Naive thymus-derived CD8-positive, alpha-beta T cell (primary cell): Measurements from ENCODE around the gene CCDC88A. TPM values are rescaled to one million over a fixed set of nuclear protein-coding genes. Genes with fewer than 3 reads are reported as not detected.
"Not testable (repeated sequence)": the region's sequence is repeated elsewhere in the genome, so short reads cannot be mapped to it uniquely, and the experiment has no call there.

ENCODE experiments used
- ATAC-seq, 2 donors: fragments of 150-1000 bp; cut with Tn5 transposase in 1 of 2; sonication (Bioruptor Pico), chemical (Tn5 transposase) in 1 of 2; 1 replicate in 1 of 2; 2 replicates in 1 of 2; pipeline ENCODE4 v1.10.0; 2021; ENCODE audit warnings: mild to moderate bottlenecking in 2 of 2, moderate library complexity in 2 of 2
- POLR2A ChIA-PET: fragments of 350-600 bp; sonication (Branson Sonifier 250); formaldehyde crosslinking; loops from one replicate; lab custom pipeline; 2021; ENCODE audit warnings: antibody characterized with exemption; lab: Charles Lee
- DNase-seq, 10 donors: peaks; one replicate each; pipeline versions ENCODE4 v3.0.0 to v3.0.0-alpha.2; 2020 to 2022
- H3K27ac Mint-ChIP-seq, 10 donors: one replicate each; pipeline ENCODE4 v1.8.0; 2020 to 2022; ENCODE audit warnings: mild to moderate bottlenecking in 10 of 10, mixed read lengths in 10 of 10, moderate library complexity in 4 of 10, inconsistent platforms in 1 of 10
- H3K27me3 Mint-ChIP-seq, 5 donors: one replicate each; pipeline ENCODE4 v1.8.0; 2021 to 2022; ENCODE audit warnings: mixed read lengths in 5 of 5
- H3K36me3 Mint-ChIP-seq, 3 donors: one replicate each; pipeline ENCODE4 v1.8.0; 2020 to 2022; ENCODE audit warnings: mixed read lengths in 3 of 3, mild to moderate bottlenecking in 2 of 3, inconsistent platforms in 1 of 3
- H3K4me1 Mint-ChIP-seq, 4 donors: one replicate each; pipeline ENCODE4 v1.8.0; 2021 to 2022; ENCODE audit warnings: mixed read lengths in 4 of 4
- H3K4me3 Mint-ChIP-seq, 10 donors: one replicate each; pipeline ENCODE4 v1.8.0; 2020 to 2022; ENCODE audit warnings: mild to moderate bottlenecking in 10 of 10, mixed read lengths in 10 of 10, moderate library complexity in 6 of 10, inconsistent platforms in 1 of 10
- H3K9me3 Mint-ChIP-seq, 9 donors: one replicate each; pipeline ENCODE4 v1.8.0; 2020 to 2022; ENCODE audit warnings: mixed read lengths in 9 of 9, mild to moderate bottlenecking in 3 of 9, inconsistent platforms in 1 of 9, moderate library complexity in 1 of 9
- polyA plus RNA-seq, 3 donors: library from polyadenylated mRNA; unstranded; fragments of 300-500 nt; fragmentation: Illumina TruSeq; gene quantifications; one replicate each; pipeline ENCODE4 v1.2.3, GENCODE V29; 2021
- total RNA-seq, 8 experiments: library from RNA in 2 of 8; stranded (reverse) in 2 of 8; gene quantifications; one replicate each; pipeline ENCODE4 v1.2.3 and lab custom pipeline; 2021 to 2026

The CCDC88A gene
- total and polyA plus RNA-seq, 5 experiments from 2014 or later, result 0.87 to 26.1 (median 5.0) TPM

DNA sequence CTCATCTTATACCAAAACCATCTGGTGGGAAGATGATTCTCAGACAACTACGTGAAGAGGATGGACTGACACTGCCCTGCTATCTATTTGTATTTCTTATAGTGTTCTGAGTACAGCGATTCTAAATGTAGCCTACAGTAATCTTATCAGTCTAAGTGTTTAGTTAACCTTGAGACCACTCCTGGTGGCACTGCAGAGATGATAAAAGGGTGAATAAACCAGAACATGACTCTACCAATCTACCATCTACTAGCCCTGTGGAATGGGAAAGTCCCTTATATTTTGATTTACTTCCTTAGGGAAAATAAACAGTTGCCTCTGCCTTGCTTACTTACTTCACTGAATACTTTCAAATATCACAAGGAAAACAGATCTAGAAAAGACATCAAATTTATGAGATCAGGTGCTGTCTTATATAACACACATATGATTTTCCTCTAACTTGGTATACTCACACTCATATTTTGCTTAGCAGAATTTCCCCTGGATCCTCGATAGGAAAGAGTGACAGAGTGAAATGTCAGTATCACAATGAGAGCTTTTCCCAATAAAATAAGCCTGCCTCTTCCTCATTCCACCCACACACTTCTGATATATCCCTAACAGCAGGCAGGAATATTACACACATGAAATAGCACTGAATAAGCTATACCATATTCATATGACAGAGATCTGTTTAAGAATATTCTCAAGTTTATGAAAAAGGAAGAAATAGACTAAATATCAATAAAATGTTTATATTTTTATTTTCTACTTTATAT is 92.0 kb downstream of the CCDC88A start:
- no peak for DNase-seq
- Mint-ChIP-seq H3K9me3 (peaks cover 0 to 9% (median 0%) of the 10 kb centered on the region in 9 donors), H3K27me3 (no peaks in the 10 kb centered on the region), H3K36me3 (peaks cover 22 to 28% (median 25%) of the 10 kb centered on the region in 3 donors), H3K4me1 (no peaks in the 10 kb centered on the region), H3K4me3 (no peak overlapping the region), H3K27ac (no peak overlapping the region)
- POLR2A ChIA-PET, result no interaction called here
- no peak for ATAC-seq

DNA sequence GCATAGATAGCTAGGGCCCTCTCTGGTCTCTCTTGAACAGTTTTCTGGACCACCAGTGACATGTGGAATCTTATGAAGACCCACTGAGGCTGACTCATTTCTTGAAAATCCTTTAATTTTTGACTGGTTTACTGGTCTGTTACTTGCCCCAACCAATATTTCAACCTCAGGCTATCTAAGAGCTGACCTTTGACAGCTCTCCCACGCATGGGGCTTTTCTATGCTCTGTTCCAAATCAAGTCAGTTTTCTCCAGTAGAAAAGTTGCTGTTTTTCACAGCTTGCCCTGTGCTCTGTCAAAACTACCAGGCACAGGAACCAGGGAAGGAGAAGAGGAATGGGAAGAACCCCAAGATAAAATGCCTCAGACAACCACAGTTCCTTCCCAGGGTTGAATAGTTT is 104.7 kb downstream of the CCDC88A start:
- POLR2A ChIA-PET, result no interaction called here
- DNase-seq, result no peak
- ATAC-seq, result no peak
- no peaks in the 10 kb centered on the region for H3K9me3 Mint-ChIP-seq
- H3K36me3 Mint-ChIP-seq, result peaks cover 0 to 36% (median 8%) of the 10 kb centered on the region in 3 donors
- H3K4me3 Mint-ChIP-seq, result no peak overlapping the region
- no peaks in the 10 kb centered on the region for H3K4me1 Mint-ChIP-seq
- peak overlapping the region in 1 of 10 donors; percentile 29 for H3K27ac Mint-ChIP-seq
- no peaks in the 10 kb centered on the region for H3K27me3 Mint-ChIP-seq

DNA sequence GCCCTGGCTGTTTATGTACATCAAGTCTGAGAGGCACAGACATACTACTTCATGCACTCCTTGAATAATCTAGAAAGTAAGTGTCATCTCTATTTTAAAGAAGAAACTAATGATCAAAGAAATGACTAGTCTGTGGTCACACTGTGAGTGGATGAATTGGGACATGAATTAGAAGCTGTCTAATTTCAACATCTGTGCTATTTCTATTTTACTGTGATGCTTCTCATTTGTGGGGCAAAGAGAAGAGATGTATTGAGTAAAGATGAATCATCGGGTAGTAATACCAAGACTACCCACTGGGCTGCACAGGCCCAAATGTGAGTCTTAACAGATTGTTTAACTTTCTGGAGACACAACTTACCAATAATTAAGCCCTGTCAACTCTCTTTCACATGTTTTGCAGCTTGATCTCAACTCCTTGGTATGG is 108.2 kb downstream of the CCDC88A start:
- Mint-ChIP-seq H3K36me3 (peaks cover 0 to 36% (median 8%) of the 10 kb centered on the region in 3 donors), H3K27me3 (no peaks in the 10 kb centered on the region), H3K9me3 (no peaks in the 10 kb centered on the region), H3K27ac (no peak overlapping the region), H3K4me1 (no peaks in the 10 kb centered on the region), H3K4me3 (no peak overlapping the region)
- POLR2A ChIA-PET, result no interaction called here
- no peak for DNase-seq
- ATAC-seq, result peak in 1 of 2 donors; percentile 39

DNA sequence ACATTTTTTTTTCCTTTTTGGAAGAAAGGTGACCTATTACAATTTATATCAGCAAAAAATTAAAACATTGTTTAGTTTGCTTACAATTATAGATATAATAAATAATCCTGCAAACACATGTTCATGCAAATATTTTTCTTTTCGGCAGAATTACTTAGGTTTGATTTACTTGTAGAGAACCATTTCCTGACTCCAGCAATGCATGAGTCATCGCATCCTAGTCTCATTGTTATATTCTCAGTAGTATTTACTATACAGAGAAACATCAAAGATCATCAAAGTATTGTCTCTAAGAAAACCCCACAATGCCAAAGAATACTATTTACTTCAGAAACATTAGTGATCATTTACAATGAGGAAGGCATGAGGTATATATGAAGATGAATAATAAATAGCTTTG is 110.2 kb downstream of the CCDC88A start:
- Mint-ChIP-seq H3K4me1 (no peaks in the 10 kb centered on the region), H3K27ac (no peak overlapping the region), H3K9me3 (no peaks in the 10 kb centered on the region), H3K36me3 (peaks cover 0 to 27% (median 2%) of the 10 kb centered on the region in 3 donors), H3K27me3 (no peaks in the 10 kb centered on the region), H3K4me3 (no peak overlapping the region)
- POLR2A ChIA-PET, result interaction anchor here (0.7 kb wide), 1 partner anchor 16 kb away, joined by 3 read pairs; no protein-coding TSS in a partner anchor
- no peak for DNase-seq
- no peak for ATAC-seq

DNA sequence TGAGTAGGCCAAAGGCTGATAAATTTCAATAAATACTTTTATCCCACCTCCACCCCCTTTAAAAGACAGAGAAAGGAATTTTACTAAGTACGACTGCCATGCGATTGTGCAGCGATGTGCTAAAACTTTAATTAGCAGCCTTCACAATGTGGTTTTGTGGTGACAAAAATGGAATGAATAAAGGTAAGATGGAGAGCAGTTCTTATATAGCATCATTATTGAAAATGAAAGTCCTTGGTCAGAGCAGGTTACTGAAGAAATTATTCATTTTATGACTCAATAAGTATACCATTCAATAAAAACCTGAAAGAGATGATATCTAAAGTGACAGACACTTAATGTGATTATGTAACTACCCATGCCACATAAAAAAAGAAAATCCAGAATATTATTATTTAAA is 117.4 kb downstream of the CCDC88A start:
- H3K4me3 Mint-ChIP-seq, result no peak overlapping the region
- no peaks in the 10 kb centered on the region for H3K9me3 Mint-ChIP-seq
- ATAC-seq (no peak), DNase-seq (no peak)
- peaks cover 0 to 3% (median 2%) of the 10 kb centered on the region in 3 donors for H3K36me3 Mint-ChIP-seq
- no peak overlapping the region for H3K27ac Mint-ChIP-seq
- no peaks in the 10 kb centered on the region for H3K27me3 Mint-ChIP-seq
- peaks cover 0 to 3% (median 0%) of the 10 kb centered on the region in 4 donors for H3K4me1 Mint-ChIP-seq
- POLR2A ChIA-PET, result no interaction called here

DNA sequence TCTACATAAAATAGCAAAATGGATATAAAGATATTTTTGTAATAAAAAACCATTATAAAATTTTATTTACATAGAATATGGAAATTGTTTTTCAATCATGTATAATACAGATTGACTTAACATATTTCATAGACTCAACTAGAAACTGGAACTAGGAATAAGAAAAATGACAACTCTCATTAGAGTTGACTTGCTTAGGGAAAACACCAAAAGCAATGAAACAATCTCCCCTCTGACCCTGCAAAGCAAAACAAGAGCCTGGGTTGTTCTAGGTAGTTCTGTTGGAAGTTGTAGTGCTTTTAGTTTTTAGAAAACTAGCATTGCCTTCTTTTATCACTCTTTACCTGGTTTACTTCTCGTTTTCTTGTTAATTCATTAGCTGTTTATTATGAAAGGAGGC is 118.4 kb downstream of the CCDC88A start:
- no peak for ATAC-seq
- no peaks in the 10 kb centered on the region for H3K9me3 Mint-ChIP-seq
- POLR2A ChIA-PET, result no interaction called here
- peaks cover 0 to 3% (median 0%) of the 10 kb centered on the region in 4 donors for H3K4me1 Mint-ChIP-seq
- no peaks in the 10 kb centered on the region for H3K27me3 Mint-ChIP-seq
- no peak overlapping the region for H3K4me3 Mint-ChIP-seq
- H3K36me3 Mint-ChIP-seq, result peaks cover 0 to 5% (median 2%) of the 10 kb centered on the region in 3 donors
- H3K27ac Mint-ChIP-seq, result no peak overlapping the region
- no peak for DNase-seq

DNA sequence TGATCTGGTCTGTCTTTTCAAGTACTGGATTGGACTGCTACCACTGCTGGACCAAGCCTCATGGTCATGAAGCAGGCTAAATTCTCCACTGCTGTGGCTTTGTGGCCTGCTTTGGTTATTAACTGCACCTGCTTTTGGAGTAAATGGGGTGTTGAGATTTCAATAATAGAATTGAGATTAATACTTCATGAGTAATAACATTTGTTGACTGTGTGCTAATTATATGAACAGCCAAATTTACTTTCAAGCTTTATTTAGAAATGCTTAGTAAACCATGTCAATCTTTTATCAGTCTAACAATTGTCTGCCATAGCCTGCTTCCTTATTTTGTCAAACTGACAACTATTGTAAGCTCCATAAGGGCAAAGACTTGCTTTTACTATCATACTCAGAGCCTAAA is 123.3 kb downstream of the CCDC88A start:
- ATAC-seq (no peak), DNase-seq (no peak)
- Mint-ChIP-seq H3K27ac (no peak overlapping the region), H3K36me3 (peaks cover 0 to 19% (median 0%) of the 10 kb centered on the region in 3 donors), H3K4me1 (peaks cover 0 to 15% (median 4%) of the 10 kb centered on the region in 4 donors), H3K4me3 (no peak overlapping the region), H3K27me3 (no peaks in the 10 kb centered on the region), H3K9me3 (no peaks in the 10 kb centered on the region)
- POLR2A ChIA-PET, result no interaction called here

DNA sequence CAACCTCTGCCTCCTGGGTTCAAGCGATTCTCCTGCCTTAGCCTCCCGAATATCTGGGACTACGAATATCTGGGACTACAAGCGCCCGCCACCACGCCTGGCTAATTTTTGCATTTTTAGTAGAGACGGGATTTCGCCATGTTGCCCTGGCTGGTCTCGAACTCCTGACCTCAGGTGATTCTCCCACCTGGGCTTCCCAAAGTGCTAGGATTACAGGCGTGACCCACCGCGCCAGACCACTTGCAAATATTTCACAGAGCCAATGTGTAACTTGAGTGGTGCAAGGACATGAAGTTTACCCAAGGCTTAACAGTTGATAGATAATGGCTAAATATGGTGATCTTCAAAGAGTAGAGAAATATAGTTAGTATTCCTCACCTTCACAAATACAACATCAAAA is 136.6 kb downstream of the CCDC88A start:
- no peaks in the 10 kb centered on the region for H3K9me3 Mint-ChIP-seq
- peaks cover 0 to 4% (median 4%) of the 10 kb centered on the region in 3 donors for H3K36me3 Mint-ChIP-seq
- DNase-seq (no peak), ATAC-seq (no peak)
- peak overlapping the region; percentile 34 to 99 (median 99) for H3K27ac Mint-ChIP-seq
- peak overlapping the region; percentile 8 to 96 (median 94) for H3K4me3 Mint-ChIP-seq
- peaks cover 9 to 36% (median 27%) of the 10 kb centered on the region in 4 donors for H3K4me1 Mint-ChIP-seq
- POLR2A ChIA-PET, result no interaction called here
- no peaks in the 10 kb centered on the region for H3K27me3 Mint-ChIP-seq

DNA sequence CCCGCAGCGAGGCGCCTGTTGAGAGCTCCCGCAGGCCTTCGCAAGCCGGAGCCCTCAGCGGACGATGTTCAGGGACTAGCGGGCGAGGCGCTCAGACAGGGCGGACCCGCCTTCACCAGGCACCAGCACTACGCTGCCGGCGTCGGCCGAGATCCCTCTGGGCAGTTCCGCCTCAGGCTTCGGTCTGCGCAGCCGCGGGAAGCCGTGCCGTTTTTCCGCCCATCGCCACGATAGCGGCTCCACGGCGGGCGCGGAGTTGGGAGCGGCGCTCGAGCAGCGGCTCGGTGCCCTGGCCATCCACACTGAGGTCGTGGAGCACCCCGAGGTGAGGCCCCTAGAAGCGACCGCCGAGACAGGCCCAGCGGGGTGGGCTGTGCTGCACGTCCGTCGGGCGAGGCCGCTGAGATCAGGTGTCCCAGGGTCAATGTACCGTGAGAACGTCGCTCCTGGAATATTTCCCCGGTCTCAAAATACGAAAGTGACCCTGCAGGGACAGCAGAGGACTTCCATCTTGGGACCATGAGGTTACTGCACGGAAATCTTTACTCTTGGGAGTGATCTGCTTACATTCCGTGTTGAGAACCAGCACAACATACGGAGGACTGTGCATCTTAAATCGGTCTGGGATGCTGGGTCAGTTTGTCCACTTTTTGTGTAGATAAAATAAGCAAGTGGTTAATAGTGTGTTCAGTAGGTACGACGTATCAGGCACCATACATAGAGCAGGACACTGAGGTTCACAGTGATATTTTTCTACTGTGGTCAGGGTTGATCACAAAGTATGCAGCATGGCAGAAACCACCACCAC is 137.3 kb downstream of the CCDC88A start:
- DNase-seq (peak; percentile 75 to 92 (median 85)), ATAC-seq (peak; percentile 97 to 98)
- peaks cover 9 to 36% (median 26%) of the 10 kb centered on the region in 4 donors for H3K4me1 Mint-ChIP-seq
- H3K36me3 Mint-ChIP-seq, result peaks cover 0 to 4% (median 4%) of the 10 kb centered on the region in 3 donors
- H3K27me3 Mint-ChIP-seq, result no peaks in the 10 kb centered on the region
- peak overlapping the region; percentile 97 to 99 (median 99) for H3K27ac Mint-ChIP-seq
- POLR2A ChIA-PET, result interaction anchor here (0.8 to 2.3 kb wide), 6 partner anchors 12 to 237 kb away, joined by 3 to 17 read pairs (median 4); partner anchors contain the start of genes CFAP36, CLHC1, MTIF2 and RPS27A
- H3K9me3 Mint-ChIP-seq, result no peaks in the 10 kb centered on the region
- peak overlapping the region; percentile 87 to 96 (median 94) for H3K4me3 Mint-ChIP-seq

DNA sequence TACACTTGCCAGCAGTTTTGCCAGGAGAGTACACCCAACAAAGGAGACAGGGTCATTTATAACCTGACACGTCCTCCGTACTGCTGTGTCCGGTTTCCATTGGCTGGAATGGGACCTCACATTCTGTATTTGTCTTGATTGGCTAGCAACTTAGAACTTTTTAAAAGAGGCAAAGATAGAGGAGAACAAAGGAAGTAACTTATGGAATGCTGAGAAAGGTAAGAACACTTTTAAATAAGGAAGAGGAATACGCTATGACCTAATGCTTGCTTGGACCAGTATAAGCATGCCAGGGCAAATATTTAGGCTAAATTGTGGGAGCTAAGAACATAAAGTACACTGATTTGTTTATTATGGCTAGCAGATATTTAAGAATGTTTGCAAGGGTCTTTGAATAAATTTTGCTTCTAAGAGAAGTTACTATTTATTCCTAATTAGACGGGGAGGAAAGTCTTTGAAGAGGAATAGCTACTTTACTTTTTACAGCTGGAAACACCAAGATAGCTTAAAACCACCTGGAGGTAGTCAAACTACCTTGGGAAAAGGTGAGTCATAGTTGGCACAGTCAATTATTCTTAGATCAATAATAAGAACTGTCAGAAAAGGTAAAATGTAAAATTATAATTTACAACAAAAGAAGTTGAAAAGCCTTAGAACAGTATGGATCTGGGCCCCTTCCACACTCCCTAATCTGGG is 138.7 kb downstream of the CCDC88A start:
- not testable (repeated sequence) for DNase-seq, H3K9me3 Mint-ChIP-seq, ATAC-seq, H3K27me3 Mint-ChIP-seq, H3K36me3 Mint-ChIP-seq
- POLR2A ChIA-PET, result interaction anchor here (0.6 to 2.3 kb wide), 4 partner anchors 11 to 239 kb away, joined by 3 to 17 read pairs (median 4); partner anchors contain the start of genes CFAP36 and MTIF2
- Mint-ChIP-seq H3K27ac (peak overlapping the region; percentile 9 to 99 (median 98)), H3K4me1 (peaks cover 9 to 30% (median 23%) of the 10 kb centered on the region in 4 donors), H3K4me3 (peak overlapping the region; percentile 40 to 96 (median 70))

DNA sequence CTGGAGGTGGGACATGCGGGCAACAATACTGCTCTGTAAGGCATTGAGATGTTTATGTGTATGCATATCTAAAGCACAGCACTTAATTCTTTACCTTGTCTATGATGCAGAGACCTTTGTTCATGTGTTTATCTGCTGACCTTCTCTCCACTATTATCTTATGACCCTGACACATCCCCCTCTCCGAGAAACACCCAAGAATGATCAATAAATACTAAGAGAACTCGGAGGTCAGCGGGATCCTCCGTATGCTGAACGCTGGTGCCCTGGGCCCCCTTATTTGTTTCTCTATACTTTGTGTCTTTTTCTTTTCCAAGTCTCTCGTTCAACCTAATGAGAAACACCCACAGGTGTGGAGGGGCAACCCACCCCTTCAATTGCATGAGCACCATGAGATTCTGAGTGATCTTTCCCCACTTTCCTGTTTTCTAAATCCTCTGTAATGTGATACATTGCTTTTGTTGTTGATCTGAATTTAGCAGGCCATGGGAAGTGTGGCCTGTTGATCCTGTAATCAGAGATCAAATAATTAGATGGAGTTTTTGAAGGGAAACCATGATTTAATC is 139.7 kb downstream of the CCDC88A start:
- not testable (repeated sequence) for DNase-seq, ATAC-seq, H3K36me3 Mint-ChIP-seq, H3K9me3 Mint-ChIP-seq, H3K27me3 Mint-ChIP-seq
- POLR2A ChIA-PET, result interaction anchor here (2.3 kb wide), 1 partner anchor 10 kb away, joined by 17 read pairs; the partner anchor contains the start of gene MTIF2
- Mint-ChIP-seq H3K4me3 (peak overlapping the region in 5 of 10 donors; percentile 6 to 45 (median 11)), H3K27ac (peak overlapping the region in 3 of 10 donors; percentile 15 to 49 (median 48)), H3K4me1 (peaks cover 9 to 26% (median 20%) of the 10 kb centered on the region in 4 donors)
